ENCODE results near the gene ZDHHC8.

The ZDHHC8 gene

DNA sequence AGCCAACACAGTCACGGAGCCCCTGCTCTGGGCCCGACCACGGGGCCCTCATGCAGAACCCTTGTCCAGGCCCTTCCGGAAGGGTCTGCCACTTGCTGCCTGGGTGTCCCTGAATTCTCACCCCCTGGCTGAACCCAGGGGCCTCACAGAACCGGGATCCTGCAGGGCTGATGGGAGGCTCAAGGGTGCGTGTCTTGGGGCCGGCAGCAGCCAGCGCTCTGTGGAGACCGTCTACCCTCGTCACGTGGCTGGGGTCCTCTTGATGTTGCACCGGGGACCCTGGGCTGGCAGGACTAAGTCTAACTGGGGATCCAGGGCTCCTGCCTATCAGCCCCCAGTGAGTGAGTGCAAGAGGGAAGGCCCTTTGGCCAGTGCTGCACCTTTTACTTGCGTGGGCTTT is 38.6 kb downstream of the ZDHHC8 start:
- TF ChIP-seq, protein P1, sequence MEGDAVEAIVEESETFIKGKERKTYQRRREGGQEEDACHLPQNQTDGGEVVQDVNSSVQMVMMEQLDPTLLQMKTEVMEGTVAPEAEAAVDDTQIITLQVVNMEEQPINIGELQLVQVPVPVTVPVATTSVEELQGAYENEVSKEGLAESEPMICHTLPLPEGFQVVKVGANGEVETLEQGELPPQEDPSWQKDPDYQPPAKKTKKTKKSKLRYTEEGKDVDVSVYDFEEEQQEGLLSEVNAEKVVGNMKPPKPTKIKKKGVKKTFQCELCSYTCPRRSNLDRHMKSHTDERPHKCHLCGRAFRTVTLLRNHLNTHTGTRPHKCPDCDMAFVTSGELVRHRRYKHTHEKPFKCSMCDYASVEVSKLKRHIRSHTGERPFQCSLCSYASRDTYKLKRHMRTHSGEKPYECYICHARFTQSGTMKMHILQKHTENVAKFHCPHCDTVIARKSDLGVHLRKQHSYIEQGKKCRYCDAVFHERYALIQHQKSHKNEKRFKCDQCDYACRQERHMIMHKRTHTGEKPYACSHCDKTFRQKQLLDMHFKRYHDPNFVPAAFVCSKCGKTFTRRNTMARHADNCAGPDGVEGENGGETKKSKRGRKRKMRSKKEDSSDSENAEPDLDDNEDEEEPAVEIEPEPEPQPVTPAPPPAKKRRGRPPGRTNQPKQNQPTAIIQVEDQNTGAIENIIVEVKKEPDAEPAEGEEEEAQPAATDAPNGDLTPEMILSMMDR (IDR thresholded peaks at IDR 0.05; ENCODE audit: extremely low read depth, insufficient read depth, missing control alignments) = no peak
- DNase-seq (ENCODE audit: low spot score) = no peak
- in situ Hi-C loops (cut with MboI; ENCODE audit: low pct_unique_long_range_greater_than_20kb, low sequenced_read_pairs, unreplicated experiment) = loop anchor here (10.0 kb wide), 1 partner anchor 65 kb away; no protein-coding TSS in a partner anchor

DNA sequence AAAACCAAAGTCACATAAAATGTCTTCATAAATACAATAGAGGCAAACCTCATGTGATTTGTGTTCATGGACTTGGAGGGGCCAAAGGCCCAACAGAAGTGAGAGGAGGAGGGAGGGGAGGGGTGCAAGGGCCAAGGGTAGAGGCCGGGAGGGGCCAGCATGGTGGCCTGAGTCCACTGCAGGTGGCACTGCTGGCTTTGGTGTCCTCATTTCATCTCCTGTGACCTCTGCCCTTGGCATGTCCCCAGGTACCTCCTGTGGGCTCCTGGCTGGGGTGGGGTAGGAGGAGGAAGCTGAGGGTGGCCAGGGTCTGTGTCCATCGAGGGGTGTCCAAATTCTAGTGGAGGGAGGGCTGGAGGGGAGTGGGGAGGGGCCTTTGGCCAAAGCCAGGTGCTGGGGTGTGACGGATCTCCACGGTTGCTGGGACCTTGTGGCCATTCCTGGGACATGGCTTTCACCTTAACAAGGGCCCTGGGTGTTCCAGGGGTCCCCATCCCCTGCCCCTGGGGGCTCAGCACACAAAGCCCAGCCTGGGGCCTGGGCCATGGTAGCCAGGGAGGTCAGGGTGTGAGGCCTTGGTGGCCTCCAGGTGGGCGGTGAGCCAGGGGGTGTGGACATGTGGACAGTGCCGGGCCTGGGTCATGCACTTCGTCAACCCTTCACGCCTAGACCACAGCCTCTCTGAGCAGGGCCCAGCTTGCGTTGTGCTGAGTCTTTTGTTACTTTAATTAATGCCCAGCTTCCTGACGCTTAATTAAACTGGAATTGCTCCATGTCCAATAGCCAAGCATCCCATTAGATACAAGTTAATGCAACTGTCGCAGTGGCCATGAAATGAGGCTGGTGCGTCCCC is 39.9 kb downstream of the ZDHHC8 start:
- in situ Hi-C loops (cut with MboI; ENCODE audit: low pct_unique_long_range_greater_than_20kb, low sequenced_read_pairs, unreplicated experiment) = loop anchor here (10.0 kb wide), 1 partner anchor 63 kb away; no protein-coding TSS in a partner anchor
- no peak for DNase-seq (ENCODE audit: low spot score)
- TF ChIP-seq, protein P1 (IDR thresholded peaks at IDR 0.05; ENCODE audit: extremely low read depth, insufficient read depth, missing control alignments) = no peak

DNA sequence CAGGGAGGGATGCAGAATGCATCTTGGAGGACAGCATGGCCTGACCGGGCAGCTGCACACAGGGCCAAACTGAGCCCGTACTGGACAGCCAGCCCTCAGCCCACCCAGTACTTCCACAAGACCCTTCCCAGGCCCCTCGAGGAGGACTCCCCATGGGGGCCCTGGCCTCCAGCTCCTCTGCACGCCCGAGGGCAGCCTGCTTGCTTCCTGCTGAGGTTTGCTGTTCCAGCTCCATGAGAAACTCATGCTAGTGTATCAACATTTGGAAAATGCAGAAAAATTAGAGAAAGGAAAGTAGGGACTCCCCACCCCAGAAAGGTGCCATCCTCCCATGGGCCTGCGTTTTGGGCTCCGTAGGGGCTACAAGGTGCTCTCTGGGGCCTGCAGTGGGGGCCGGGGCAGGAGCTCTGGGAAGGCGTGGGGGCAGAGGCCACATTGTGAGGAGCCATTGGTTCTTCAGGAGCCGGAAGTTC is 40.6 kb downstream of the ZDHHC8 start:
- DNase-seq (ENCODE audit: low spot score) = no peak
- TF ChIP-seq, protein P1 (IDR thresholded peaks at IDR 0.05; ENCODE audit: extremely low read depth, insufficient read depth, missing control alignments) = no peak
- in situ Hi-C loops (cut with MboI; ENCODE audit: low pct_unique_long_range_greater_than_20kb, low sequenced_read_pairs, unreplicated experiment) = loop anchor here (10.0 kb wide), 1 partner anchor 63 kb away; no protein-coding TSS in a partner anchor

DNA sequence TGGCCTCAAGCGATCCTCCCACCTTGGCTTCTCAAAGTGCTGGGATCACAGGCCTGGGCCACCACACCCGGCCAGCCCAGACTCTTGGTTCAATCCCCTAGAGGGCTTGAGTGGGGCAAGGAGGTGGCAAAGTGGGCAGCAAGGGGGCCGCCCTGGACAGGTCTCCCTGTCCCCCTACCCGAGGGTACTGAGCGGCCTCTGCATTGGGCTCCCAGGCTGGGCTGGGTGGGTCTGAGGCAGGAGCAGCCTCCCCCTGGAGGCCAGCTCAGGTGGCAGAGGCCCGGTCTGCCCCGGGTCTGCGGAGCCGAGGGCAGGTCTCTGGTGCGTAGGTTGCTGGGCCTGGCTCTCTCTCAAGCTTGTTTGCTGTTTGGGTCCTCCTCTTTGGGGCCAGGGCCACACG is 41.6 kb downstream of the ZDHHC8 start:
- TF ChIP-seq, protein P1 (IDR thresholded peaks at IDR 0.05; ENCODE audit: extremely low read depth, insufficient read depth, missing control alignments) = no peak
- no peak for DNase-seq (ENCODE audit: low spot score)
- in situ Hi-C loops (cut with MboI; ENCODE audit: low pct_unique_long_range_greater_than_20kb, low sequenced_read_pairs, unreplicated experiment) = loop anchor here (10.0 kb wide), 1 partner anchor 62 kb away; no protein-coding TSS in a partner anchor

DNA sequence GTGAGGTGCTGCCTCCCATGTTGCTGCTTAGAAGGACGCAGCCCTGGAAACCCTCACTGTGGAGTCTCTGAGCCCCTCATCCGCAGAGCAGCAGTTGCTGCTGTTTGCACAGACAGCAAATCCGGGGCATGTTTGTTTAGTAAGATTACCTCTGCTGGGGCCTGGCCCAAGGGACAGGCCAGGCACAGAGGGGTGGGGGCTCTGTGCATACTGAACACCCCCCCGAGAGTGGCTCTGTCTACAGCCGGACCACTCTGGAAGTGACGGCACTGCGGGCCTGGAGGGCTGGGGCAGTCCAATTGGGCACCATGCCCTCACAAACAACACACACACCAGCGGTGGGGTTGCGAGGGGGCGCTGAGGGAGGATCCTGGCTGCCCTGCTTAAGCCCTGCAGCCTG is 42.2 kb downstream of the ZDHHC8 start:
- DNase-seq (ENCODE audit: low spot score) = no peak

More for the DNA sequence above, 42.2 kb downstream of the ZDHHC8 start:
- in situ Hi-C loops (cut with MboI; ENCODE audit: low pct_unique_long_range_greater_than_20kb, low sequenced_read_pairs, unreplicated experiment) = loop anchor here (10.0 kb wide), 1 partner anchor 61 kb away; no protein-coding TSS in a partner anchor
- TF ChIP-seq, protein P1 (IDR thresholded peaks at IDR 0.05; ENCODE audit: extremely low read depth, insufficient read depth, missing control alignments) = no peak

All from GM13977 (cell line).